Activated T-helper 1 cell treated with Interleukin-2 at 50 U/mL for 16 hours (primary cell): ENCODE data around the gene PPP1R12C.
A peak's percentile ranks its signal among the peaks of the same experiment; 100 is the strongest.

ENCODE experiments used
- DNase-seq: peaks from one replicate; pipeline ENCODE4 v3.0.0-alpha.2; 2020; ENCODE audit warnings: low read depth

Gene PPP1R12C

GRCh38 chr19:55146705-55147273 lies 29.4 kb upstream of the PPP1R12C start:
- no peak for DNase-seq

GRCh38 chr19:55146078-55146704 lies 28.8 kb upstream of the PPP1R12C start:
- no peak for DNase-seq

GRCh38 chr19:55145232-55145631 lies 27.8 kb upstream of the PPP1R12C start:
- DNase-seq: no peak

- DNase-seq: no peak
Measured at GRCh38 chr19:55141696-55142095, 24.3 kb upstream of the PPP1R12C start.

GRCh38 chr19:55137915-55138314 lies 20.5 kb upstream of the PPP1R12C start:
- DNase-seq: no peak

- no peak for DNase-seq
Measured at GRCh38 chr19:55136399-55137102, 19.1 kb upstream of the PPP1R12C start.

GRCh38 chr19:55134736-55135135 lies 17.3 kb upstream of the PPP1R12C start:
- no peak for DNase-seq

- DNase-seq: no peak
Measured at GRCh38 chr19:55133639-55134444, 16.4 kb upstream of the PPP1R12C start.

- no peak for DNase-seq
Measured at GRCh38 chr19:55132453-55133129, 15.2 kb upstream of the PPP1R12C start.

- DNase-seq: no peak
Measured at GRCh38 chr19:55131421-55131820, 14.0 kb upstream of the PPP1R12C start.

GRCh38 chr19:55119053-55119452 lies 1.6 kb upstream of the PPP1R12C start:
- DNase-seq: no peak

GRCh38 chr19:55118401-55118991 lies 1.1 kb upstream of the PPP1R12C start:
- no peak for DNase-seq

GRCh38 chr19:55117663-55118391 lies 390 bp upstream of the PPP1R12C start:
- DNase-seq: peak; percentile 97

GRCh38 chr19:55116232-55116858 lies 1.1 kb downstream of the PPP1R12C start:
- DNase-seq: peak; percentile 23

GRCh38 chr19:55115446-55116065 lies 1.9 kb downstream of the PPP1R12C start:
- no peak for DNase-seq

- DNase-seq: no peak
Measured at GRCh38 chr19:55114566-55115145, 2.8 kb downstream of the PPP1R12C start.

- DNase-seq: no peak
Measured at GRCh38 chr19:55113570-55114039, 3.8 kb downstream of the PPP1R12C start.

- no peak for DNase-seq
Measured at GRCh38 chr19:55112777-55113569, 4.5 kb downstream of the PPP1R12C start.
